IMR-90 (cell line): ENCODE measurements around the gene FRMPD4. TPM values are rescaled to one million over a fixed set of nuclear protein-coding genes. Genes with fewer than 3 reads are reported as not detected.

Source experiments
- ATAC-seq: fragments of 200-7000 bp; cut with Tn5 transposase; 2 replicates; pipeline ENCODE4 v1.9.1; 2020; ENCODE audit warnings: low read depth, mild to moderate bottlenecking, moderate library complexity
- BruUV-seq: library from RNA; stranded (reverse); fragments of 400-500 nt; replicated peaks from 2 replicates; lab custom pipeline; 2021; lab: Mats Ljungman, UMichigan
- CTCF ChIA-PET: fragments of 300-600 bp; formaldehyde crosslinking; extraction: SDS; loops from one replicate; lab custom pipeline; 2021; ENCODE audit warnings: antibody characterized with exemption; lab: Yijun Ruan, JAX
- POLR2A ChIA-PET: fragments of 300-600 bp; sonication (Branson Sonifier 250); formaldehyde crosslinking; loops from one replicate; lab custom pipeline; 2022; ENCODE audit warnings: antibody characterized with exemption; ENCODE audit not compliant: unreplicated experiment; lab: Charles Lee
- DNase-seq: peaks from one replicate; pipeline ENCODE4 v3.0.0; 2013
- H2AFZ ChIP-seq: replicated peaks from 2 replicates; pipeline ENCODE3; 2013; ENCODE audit warnings: low read length, mild to moderate bottlenecking; ENCODE audit not compliant: poor library complexity
- H2AK5ac ChIP-seq: 2 replicates; pipeline ENCODE4 v1.6.1; 2013; ENCODE audit warnings: low read depth, low read length, inconsistent platforms
- H2AK9ac ChIP-seq: replicated peaks from 2 replicates; pipeline ENCODE3; 2013; ENCODE audit warnings: mild to moderate bottlenecking, low read depth, low read length, moderate library complexity; ENCODE audit not compliant: poor library complexity
- H2BK120ac ChIP-seq: 2 replicates; pipeline ENCODE4 v1.6.1; 2013; ENCODE audit warnings: low read depth, low read length, inconsistent platforms
- H2BK15ac ChIP-seq: 3 replicates; pipeline ENCODE4 v1.6.1; 2013; ENCODE audit warnings: low read depth, low read length, inconsistent platforms
- H2BK20ac ChIP-seq: 2 replicates; pipeline ENCODE4 v1.6.1; 2013; ENCODE audit warnings: low read depth, mild to moderate bottlenecking, inconsistent platforms, low read length, moderate library complexity
- H2BK5ac ChIP-seq: 2 replicates; pipeline ENCODE4 v1.6.1; 2013; ENCODE audit warnings: mild to moderate bottlenecking, low read depth, low read length, inconsistent platforms; ENCODE audit not compliant: poor library complexity, severe bottlenecking
- H3K14ac ChIP-seq: replicated peaks from 2 replicates; pipeline ENCODE4 v1.6.1; 2013; ENCODE audit warnings: low read depth, low read length, inconsistent platforms
- H3K18ac ChIP-seq: 2 replicates; pipeline ENCODE4 v1.6.1; 2013; ENCODE audit warnings: low read depth, low read length, control low read depth
- H3K23ac ChIP-seq: 2 replicates; pipeline ENCODE4 v1.6.1; 2013; ENCODE audit warnings: low read depth, low read length, inconsistent platforms
- H3K27ac ChIP-seq: 2 replicates; pipeline ENCODE4 v1.5.1; 2013; ENCODE audit warnings: mild to moderate bottlenecking, control low read depth, low read length; ENCODE audit not compliant: insufficient read depth
- H3K27me3 ChIP-seq: 2 replicates; pipeline ENCODE4 v1.6.1; 2013; ENCODE audit warnings: low read length; ENCODE audit not compliant: control insufficient read depth, insufficient read depth
- H3K36me3 ChIP-seq: 2 replicates; pipeline ENCODE4 v1.6.1; 2013; ENCODE audit warnings: low read length, mixed read lengths; ENCODE audit not compliant: control insufficient read depth, insufficient read depth
- H3K4ac ChIP-seq: 2 replicates; pipeline ENCODE4 v1.6.1; 2013; ENCODE audit warnings: low read depth, low read length, inconsistent platforms
- H3K4me1 ChIP-seq: 2 replicates; pipeline ENCODE4 v1.6.1; 2013; ENCODE audit warnings: low read length, mixed read lengths; ENCODE audit not compliant: control insufficient read depth, insufficient read depth
- H3K4me2 ChIP-seq: 2 replicates; pipeline ENCODE4 v1.6.1; 2013; ENCODE audit warnings: low read depth, mild to moderate bottlenecking, control low read depth, low read length, moderate library complexity
- H3K4me3 ChIP-seq: 2 replicates; pipeline ENCODE4 v1.5.1; 2013; ENCODE audit warnings: low read depth, mild to moderate bottlenecking, control low read depth, low read length, moderate library complexity; ENCODE audit not compliant: insufficient read depth
- H3K56ac ChIP-seq: 2 replicates; pipeline ENCODE4 v1.6.1; 2013; ENCODE audit warnings: low read length, inconsistent platforms; ENCODE audit not compliant: insufficient read depth; ENCODE audit errors: extremely low read depth
- H3K79me1 ChIP-seq, 2 experiments: 2 replicates each; pipeline ENCODE4 v1.6.1; 2013; ENCODE audit warnings: low read length in 2 of 2, inconsistent platforms in 1 of 2, low read depth in 1 of 2
- H3K9ac ChIP-seq: 2 replicates; pipeline ENCODE4 v1.6.1; 2013; ENCODE audit warnings: low read depth, low read length, control low read depth
- H3K9me1 ChIP-seq: 2 replicates; pipeline ENCODE4 v1.6.1; 2013; ENCODE audit warnings: low read length, inconsistent platforms; ENCODE audit not compliant: insufficient read depth
- H3K9me3 ChIP-seq: 2 replicates; pipeline ENCODE4 v1.6.1; 2013; ENCODE audit warnings: low read length; ENCODE audit not compliant: control insufficient read depth, insufficient read depth
- H4K20me1 ChIP-seq: 2 replicates; pipeline ENCODE4 v1.6.1; 2013; ENCODE audit warnings: low read length, inconsistent platforms; ENCODE audit not compliant: insufficient read depth
- H4K5ac ChIP-seq: 2 replicates; pipeline ENCODE4 v1.6.1; 2013; ENCODE audit warnings: mild to moderate bottlenecking, low read depth, low read length, control low read depth
- H4K8ac ChIP-seq, 2 experiments: 2 replicates each; pipeline ENCODE4 v1.6.1; 2013; ENCODE audit warnings: low read depth in 2 of 2, low read length in 2 of 2, control low read depth in 1 of 2, inconsistent platforms in 1 of 2
- H4K91ac ChIP-seq: 2 replicates; pipeline ENCODE4 v1.6.1; 2013; ENCODE audit warnings: low read depth, low read length, inconsistent platforms; ENCODE audit not compliant: insufficient read depth
- FOS ChIP-seq: fragments of 150-350 bp; IDR thresholded peaks from 2 replicates; pipeline ENCODE4 v1.6.1; 2016; ENCODE audit warnings: low read depth, low read length
- RAD21 ChIP-seq: IDR thresholded peaks from 2 replicates; pipeline ENCODE4 v1.6.1; 2012; ENCODE audit warnings: low read length, improper control_type of control experiment
- SMC3 ChIP-seq: fragments of 150-350 bp; IDR thresholded peaks from 2 replicates; pipeline ENCODE4 v1.6.1; 2016; ENCODE audit warnings: low read depth, mild to moderate bottlenecking, antibody characterized with exemption, low read length, moderate library complexity
- WGBS, 2 experiments: methylation state at CpG; one replicate each; pipeline versions ENCODE4 v1.1.5 to v1.1.7; 2013; ENCODE audit warnings: missing lambda C conversion rate in 2 of 2; ENCODE audit not compliant: insufficient read length in 1 of 2; ENCODE audit errors: extremely low coverage in 2 of 2; 5-methylcytosine and 5-hydroxymethylcytosine counted together
- dilution Hi-C: fragments of 300-500 bp; cut with HindIII; formaldehyde crosslinking; loops from one replicate; pipeline ENCODE4 v1.14.3; 2018; ENCODE audit warnings: low sequenced_read_pairs; ENCODE audit not compliant: unreplicated experiment
- in situ Hi-C: fragments of 300-500 bp; cut with MboI; formaldehyde crosslinking; loops from 3 replicates; pipeline ENCODE4 v1.14.3; 2019; ENCODE audit warnings: low sequenced_read_pairs, inconsistent platforms, mixed read lengths
- intact Hi-C: fragments of 100-400 bp; cut with micrococcal nuclease; formaldehyde crosslinking; loops from 2 replicates; pipeline ENCODE4 v1.10.0; 2022
- polyA plus RNA-seq, 3 experiments: library from polyadenylated mRNA; depleted of rRNA; stranded (reverse); fragments of >200 nt; gene quantifications; 2 replicates each; pipeline ENCODE4 v1.2.3, GENCODE V29; 2012; ENCODE audit warnings: low replicate concordance in 1 of 3
- total RNA-seq: library from RNA; depleted of rRNA; stranded (reverse); fragments of >200 nt; gene quantifications from 2 replicates; pipeline ENCODE4 v1.2.3, GENCODE V29; 2012

The FRMPD4 gene
- total and polyA plus RNA-seq, 2 of the 4 experiments (the other 2 are of a cell fraction), result 0.53 to 1.1 TPM

DNA sequence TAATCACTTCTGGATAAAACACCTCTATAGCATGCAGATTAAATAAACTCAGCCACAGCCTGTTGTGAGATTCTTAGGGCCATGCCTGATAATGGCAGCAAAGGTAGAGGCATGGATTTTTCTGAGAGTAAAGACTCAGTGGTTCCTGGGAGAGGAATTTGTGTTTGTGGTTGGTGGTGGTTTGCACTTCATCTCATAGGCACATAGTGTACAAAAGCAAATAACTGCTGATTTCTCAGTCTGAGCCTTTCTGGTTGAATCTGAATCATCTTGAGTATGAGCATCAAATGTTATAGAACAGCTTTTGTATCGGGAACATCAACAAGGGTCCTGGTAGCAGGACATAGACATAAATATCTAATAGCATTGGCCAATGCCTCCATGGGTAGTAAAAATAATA lies 274.3 kb downstream of the FRMPD4 start:
- H3K79me1 ChIP-seq, result no peaks in the 10 kb centered on the region
- dilution Hi-C loops, result no loop called here
- H3K23ac ChIP-seq, result no peak overlapping the region
- H3K4me2 ChIP-seq, result no peak overlapping the region
- H2AK9ac ChIP-seq, result no peak overlapping the region
- no TSS peak for BruUV-seq
- in situ Hi-C loops, result no loop called here
- no peak overlapping the region for H3K4ac ChIP-seq
- no peak overlapping the region for H2BK20ac ChIP-seq
- H2BK5ac ChIP-seq, result no peak overlapping the region
- no peak overlapping the region for H2AFZ ChIP-seq
- POLR2A ChIA-PET, result no interaction called here
- no peak overlapping the region for H2AK5ac ChIP-seq
- TF ChIP-seq RAD21 (no peak), FOS (no peak), SMC3 (no peak)
- intact Hi-C loops, result no loop called here
- CTCF ChIA-PET, result no interaction called here
- H3K4me1 ChIP-seq, result peaks cover 2% of the 10 kb centered on the region; the same call in 1 of the 2 replicates
- no peak overlapping the region for H4K8ac ChIP-seq
- no peaks in the 10 kb centered on the region for H3K9me3 ChIP-seq
- H3K4me3 ChIP-seq, result no peak overlapping the region
- no peak overlapping the region for H3K14ac ChIP-seq
- peak overlapping the region; percentile 74; the same call in 1 of the 2 replicates for H3K18ac ChIP-seq
- no peaks in the 10 kb centered on the region for H3K27me3 ChIP-seq
- H2BK15ac ChIP-seq, result no peak overlapping the region
- no peak overlapping the region for H2BK120ac ChIP-seq
- no peak overlapping the region for H3K9ac ChIP-seq
- no peaks in the 10 kb centered on the region for H3K36me3 ChIP-seq
- no peak overlapping the region for H3K27ac ChIP-seq
- no peak overlapping the region for H4K5ac ChIP-seq
- no peak for DNase-seq
- H3K9me1 ChIP-seq, result no peaks in the 10 kb centered on the region
- WGBS, 2 experiments, result no CpG with 5 or more reads among the region's 1 CpG
- ATAC-seq, result no peak
- no peaks in the 10 kb centered on the region for H4K20me1 ChIP-seq
- no peak overlapping the region for H4K91ac ChIP-seq
- no peak overlapping the region for H3K56ac ChIP-seq
